ENCODE results near the gene TMEM184B.
A peak's percentile ranks its signal among the peaks of the same experiment; 100 is the strongest.
"Not testable (repeated sequence)": the region's sequence is repeated elsewhere in the genome, so short reads cannot be mapped to it uniquely, and the experiment has no call there.

TMEM184B gene

DNA sequence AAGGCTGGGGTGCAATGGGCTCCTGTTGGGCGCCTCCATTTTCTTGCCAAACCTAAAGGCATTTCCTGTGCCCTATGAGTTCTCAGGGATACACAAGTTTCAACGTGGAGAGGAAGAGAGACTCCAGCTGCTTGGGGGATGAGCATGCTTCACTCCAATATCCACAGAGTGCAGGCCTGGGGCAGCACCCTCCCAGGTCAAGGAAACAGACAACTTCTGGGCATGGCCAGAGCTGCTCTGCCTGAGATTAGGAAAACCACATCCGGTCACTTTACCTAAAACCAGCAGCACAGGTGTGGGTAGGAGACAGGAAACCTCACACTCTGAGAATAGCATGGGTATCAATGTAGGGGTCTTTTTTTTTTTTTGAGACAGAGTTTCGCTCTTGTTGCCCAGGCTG lies 28.7 kb downstream of the TMEM184B start:
- Histone ChIP-seq H3K36me3 (ENCODE audit: insufficient read depth, insufficient read length, low read length) (peaks cover 44% of the 10 kb centered on the region), H3K27me3 (ENCODE audit: insufficient read depth, insufficient read length) (no peaks in the 10 kb centered on the region), H3K4me1 (ENCODE audit: insufficient read depth, insufficient read length) (peaks cover 5% of the 10 kb centered on the region), H3K9me3 (ENCODE audit: insufficient read depth, low read length) (no peaks in the 10 kb centered on the region), H3K9ac (ENCODE audit: insufficient read length, low read depth) (no peak overlapping the region), H3K4me3 (ENCODE audit: insufficient read length, low read depth) (no peak overlapping the region)
- no peak for DNase-seq (ENCODE audit: low read depth, low spot score)
- TF ChIP-seq YY1 (IDR thresholded peaks at IDR 0.05; ENCODE audit: insufficient read depth, insufficient read length) (no peak), SUZ12 (IDR thresholded peaks at IDR 0.05; ENCODE audit: extremely low read depth, insufficient read depth, insufficient read length) (no peak), ZNF274 (IDR thresholded peaks at IDR 0.05; ENCODE audit: low read depth, low read length) (no peak)

DNA sequence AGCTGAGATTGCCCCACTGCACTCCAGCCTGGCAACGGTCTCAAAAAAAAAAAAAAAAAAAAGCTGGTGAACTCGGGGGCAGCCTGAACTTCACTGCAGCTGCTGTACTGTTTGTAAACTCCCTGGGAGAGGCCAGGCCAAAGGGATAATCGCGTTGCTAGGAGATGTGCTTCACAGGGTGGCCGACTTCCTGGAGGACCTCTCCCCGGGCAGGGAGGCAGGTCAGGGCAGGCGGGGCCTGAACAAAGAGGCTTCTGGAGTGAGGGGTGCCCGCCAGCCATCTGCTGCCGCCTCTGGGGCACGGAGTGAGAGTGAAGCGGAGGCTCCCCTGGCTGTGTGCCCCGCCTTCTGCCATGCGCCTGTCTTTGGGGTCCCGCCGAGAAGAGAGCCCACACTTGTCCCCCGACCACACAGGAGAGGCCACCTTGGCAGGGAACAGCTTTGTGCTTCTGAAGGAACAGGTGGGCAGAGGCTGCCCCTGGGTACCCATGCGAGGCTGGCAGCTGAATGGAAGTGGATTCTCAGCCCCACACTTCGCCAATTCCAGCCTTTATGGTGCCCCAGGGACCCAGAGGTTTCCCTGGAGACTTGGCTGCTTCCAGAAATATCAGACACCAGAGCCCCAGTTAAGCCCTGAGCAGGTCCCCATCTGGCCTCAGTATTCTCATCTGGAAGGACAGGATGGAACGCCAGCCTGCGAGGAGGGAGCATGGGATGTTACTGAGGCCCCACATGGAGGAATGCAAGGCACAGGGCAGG lies 29.6 kb downstream of the TMEM184B start:
- H3K4me1 ChIP-seq (ENCODE audit: insufficient read depth, insufficient read length) = peaks cover 7% of the 10 kb centered on the region
- no peaks in the 10 kb centered on the region for H3K27me3 ChIP-seq (ENCODE audit: insufficient read depth, insufficient read length)
- no peak for DNase-seq (ENCODE audit: low read depth, low spot score)
- TF ChIP-seq YY1 (IDR thresholded peaks at IDR 0.05; ENCODE audit: insufficient read depth, insufficient read length) = no peak
- TF ChIP-seq ZNF274 (IDR thresholded peaks at IDR 0.05; ENCODE audit: low read depth, low read length) = no peak
- TF ChIP-seq SUZ12 (IDR thresholded peaks at IDR 0.05; ENCODE audit: extremely low read depth, insufficient read depth, insufficient read length) = no peak
- H3K9ac ChIP-seq (ENCODE audit: insufficient read length, low read depth) = no peak overlapping the region
- H3K4me3 ChIP-seq (ENCODE audit: insufficient read length, low read depth) = no peak overlapping the region
- peaks cover 47% of the 10 kb centered on the region for H3K36me3 ChIP-seq (ENCODE audit: insufficient read depth, insufficient read length, low read length)
- H3K9me3 ChIP-seq (ENCODE audit: insufficient read depth, low read length) = no peaks in the 10 kb centered on the region

DNA sequence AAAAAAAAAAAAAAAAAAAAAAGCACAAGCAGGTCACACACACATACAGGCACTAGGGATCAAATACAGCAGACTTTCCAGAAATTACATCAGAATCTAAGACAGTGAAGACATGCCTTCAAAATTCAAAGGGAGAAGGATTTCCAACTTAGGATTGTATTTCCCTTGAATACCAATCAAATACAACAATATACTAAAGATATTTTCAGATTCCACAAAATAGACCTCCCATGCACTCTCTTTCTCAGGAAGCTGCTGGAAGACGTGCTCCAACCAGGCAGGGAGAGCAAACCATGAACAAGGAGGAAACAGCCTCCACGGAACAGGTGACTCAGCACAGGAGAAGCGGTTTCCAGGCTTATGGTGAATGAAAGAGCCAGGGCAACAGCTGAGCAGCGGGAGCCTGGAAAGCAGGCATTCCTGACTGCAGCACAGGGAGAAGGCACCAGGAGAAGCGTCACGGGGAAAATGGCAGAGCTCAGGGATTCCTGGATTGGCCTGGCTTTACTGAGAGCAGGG lies 32.0 kb downstream of the TMEM184B start:
- peak; percentile 75 for DNase-seq (ENCODE audit: low read depth, low spot score)
- Histone ChIP-seq H3K27me3 (ENCODE audit: insufficient read depth, insufficient read length) (no peaks in the 10 kb centered on the region), H3K4me1 (ENCODE audit: insufficient read depth, insufficient read length) (peaks cover 7% of the 10 kb centered on the region), H3K4me3 (ENCODE audit: insufficient read length, low read depth) (no peak overlapping the region), H3K9me3 (ENCODE audit: insufficient read depth, low read length) (no peaks in the 10 kb centered on the region), H3K9ac (ENCODE audit: insufficient read length, low read depth) (no peak overlapping the region), H3K36me3 (ENCODE audit: insufficient read depth, insufficient read length, low read length) (peaks cover 43% of the 10 kb centered on the region)
- TF ChIP-seq SUZ12 (IDR thresholded peaks at IDR 0.05; ENCODE audit: extremely low read depth, insufficient read depth, insufficient read length) = no peak
- no peak for TF ChIP-seq ZNF274 (IDR thresholded peaks at IDR 0.05; ENCODE audit: low read depth, low read length)
- TF ChIP-seq YY1 (IDR thresholded peaks at IDR 0.05; ENCODE audit: insufficient read depth, insufficient read length) = no peak

DNA sequence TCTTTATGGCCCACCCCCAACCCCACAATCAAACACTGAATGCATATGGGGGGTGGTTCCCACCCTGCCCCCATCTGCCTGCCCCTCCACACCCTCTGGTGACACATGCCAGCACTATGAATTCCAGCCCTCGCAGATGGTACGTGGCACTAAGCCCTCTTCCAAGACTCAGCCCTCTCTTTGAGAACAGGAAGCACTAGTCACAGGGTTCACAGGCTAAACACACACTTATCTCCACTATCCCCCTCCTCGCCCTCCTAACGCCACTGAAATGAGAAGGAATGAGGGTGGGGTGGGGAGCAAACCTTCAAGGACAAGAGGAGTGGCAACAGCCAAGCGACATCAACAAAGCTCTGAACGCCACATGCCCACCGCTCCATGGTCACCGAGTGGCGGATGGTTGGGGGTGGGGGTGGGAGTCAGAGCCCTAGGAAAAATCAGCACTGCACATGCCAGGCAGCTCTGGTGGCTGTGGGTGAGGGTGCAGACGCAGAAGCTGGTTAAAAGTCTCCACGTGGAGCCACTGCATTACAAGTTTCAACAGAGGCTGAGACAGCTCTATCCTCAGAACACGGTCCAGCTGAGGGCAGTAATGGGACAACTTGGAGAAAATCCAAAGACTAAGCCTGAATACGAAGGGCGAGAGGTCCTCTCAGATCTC lies 33.6 kb downstream of the TMEM184B start:
- DNase-seq (ENCODE audit: low read depth, low spot score) = no peak
- Histone ChIP-seq H3K4me3 (ENCODE audit: insufficient read length, low read depth) (no peak overlapping the region), H3K36me3 (ENCODE audit: insufficient read depth, insufficient read length, low read length) (peaks cover 47% of the 10 kb centered on the region), H3K9ac (ENCODE audit: insufficient read length, low read depth) (no peak overlapping the region), H3K9me3 (ENCODE audit: insufficient read depth, low read length) (no peaks in the 10 kb centered on the region), H3K4me1 (ENCODE audit: insufficient read depth, insufficient read length) (peaks cover 7% of the 10 kb centered on the region), H3K27me3 (ENCODE audit: insufficient read depth, insufficient read length) (no peaks in the 10 kb centered on the region)
- no peak for TF ChIP-seq SUZ12 (IDR thresholded peaks at IDR 0.05; ENCODE audit: extremely low read depth, insufficient read depth, insufficient read length)
- no peak for TF ChIP-seq YY1 (IDR thresholded peaks at IDR 0.05; ENCODE audit: insufficient read depth, insufficient read length)
- no peak for TF ChIP-seq ZNF274 (IDR thresholded peaks at IDR 0.05; ENCODE audit: low read depth, low read length)

DNA sequence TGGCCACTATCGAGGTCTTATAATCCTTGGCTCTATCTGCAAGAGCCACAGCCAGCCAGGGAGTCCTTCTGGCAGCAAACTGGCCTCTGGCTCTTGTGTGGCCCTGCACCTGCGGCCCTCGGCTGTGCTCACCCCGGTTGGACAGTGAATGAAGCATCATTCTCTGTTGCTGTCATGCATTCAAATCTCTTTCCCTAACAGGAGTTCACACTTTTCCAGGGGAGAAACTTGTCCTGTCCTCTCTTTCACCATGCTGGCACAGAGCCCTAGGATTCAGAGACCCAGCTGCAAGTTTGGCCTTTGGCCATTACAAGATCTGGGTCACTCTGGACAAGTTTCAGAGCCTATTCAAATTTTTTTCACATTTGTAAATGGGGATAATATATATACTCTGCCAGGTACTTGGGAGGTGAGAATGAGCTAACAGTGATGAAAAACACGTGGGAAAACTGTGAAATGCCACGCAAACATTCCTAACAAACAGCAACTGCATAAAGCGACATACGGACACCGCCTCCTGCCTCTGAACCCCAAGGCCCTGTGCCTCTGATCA lies 34.2 kb downstream of the TMEM184B start:
- peaks cover 7% of the 10 kb centered on the region for H3K4me1 ChIP-seq (ENCODE audit: insufficient read depth, insufficient read length)
- no peaks in the 10 kb centered on the region for H3K27me3 ChIP-seq (ENCODE audit: insufficient read depth, insufficient read length)
- no peaks in the 10 kb centered on the region for H3K9me3 ChIP-seq (ENCODE audit: insufficient read depth, low read length)
- no peak overlapping the region for H3K9ac ChIP-seq (ENCODE audit: insufficient read length, low read depth)
- TF ChIP-seq SUZ12 (IDR thresholded peaks at IDR 0.05; ENCODE audit: extremely low read depth, insufficient read depth, insufficient read length) = no peak
- TF ChIP-seq ZNF274 (IDR thresholded peaks at IDR 0.05; ENCODE audit: low read depth, low read length) = no peak
- TF ChIP-seq YY1 (IDR thresholded peaks at IDR 0.05; ENCODE audit: insufficient read depth, insufficient read length) = no peak
- H3K36me3 ChIP-seq (ENCODE audit: insufficient read depth, insufficient read length, low read length) = peaks cover 47% of the 10 kb centered on the region
- H3K4me3 ChIP-seq (ENCODE audit: insufficient read length, low read depth) = no peak overlapping the region
- DNase-seq (ENCODE audit: low read depth, low spot score) = no peak

DNA sequence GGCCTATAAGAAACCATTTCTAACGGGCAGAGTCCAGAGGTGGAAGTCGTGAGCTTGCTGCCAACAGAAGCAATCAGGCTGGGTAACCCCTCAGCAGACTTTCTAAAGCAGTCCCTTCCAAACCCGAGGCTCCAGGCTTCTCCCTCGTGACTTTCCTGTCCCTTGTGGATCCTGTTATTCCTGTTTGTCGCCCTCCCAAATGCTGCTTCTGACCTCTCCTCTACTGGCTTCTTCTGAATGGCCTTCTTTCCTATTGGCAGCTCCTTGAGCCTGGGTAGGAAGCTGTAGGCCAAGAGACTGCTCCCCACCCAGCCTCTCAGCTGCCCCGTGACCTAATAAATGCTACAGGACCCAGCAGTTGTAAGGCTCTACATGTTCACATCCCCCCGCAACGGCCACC lies 36.0 kb downstream of the TMEM184B start:
- TF ChIP-seq SUZ12 (IDR thresholded peaks at IDR 0.05; ENCODE audit: extremely low read depth, insufficient read depth, insufficient read length) (no peak), YY1 (IDR thresholded peaks at IDR 0.05; ENCODE audit: insufficient read depth, insufficient read length) (no peak)
- DNase-seq (ENCODE audit: low read depth, low spot score) = no peak
- no peak overlapping the region for H3K9ac ChIP-seq (ENCODE audit: insufficient read length, low read depth)
- peaks cover 57% of the 10 kb centered on the region for H3K36me3 ChIP-seq (ENCODE audit: insufficient read depth, insufficient read length, low read length)
- no peaks in the 10 kb centered on the region for H3K27me3 ChIP-seq (ENCODE audit: insufficient read depth, insufficient read length)
- H3K4me1 ChIP-seq (ENCODE audit: insufficient read depth, insufficient read length) = peaks cover 3% of the 10 kb centered on the region
- no peaks in the 10 kb centered on the region for H3K9me3 ChIP-seq (ENCODE audit: insufficient read depth, low read length)
- H3K4me3 ChIP-seq (ENCODE audit: insufficient read length, low read depth) = no peak overlapping the region

DNA sequence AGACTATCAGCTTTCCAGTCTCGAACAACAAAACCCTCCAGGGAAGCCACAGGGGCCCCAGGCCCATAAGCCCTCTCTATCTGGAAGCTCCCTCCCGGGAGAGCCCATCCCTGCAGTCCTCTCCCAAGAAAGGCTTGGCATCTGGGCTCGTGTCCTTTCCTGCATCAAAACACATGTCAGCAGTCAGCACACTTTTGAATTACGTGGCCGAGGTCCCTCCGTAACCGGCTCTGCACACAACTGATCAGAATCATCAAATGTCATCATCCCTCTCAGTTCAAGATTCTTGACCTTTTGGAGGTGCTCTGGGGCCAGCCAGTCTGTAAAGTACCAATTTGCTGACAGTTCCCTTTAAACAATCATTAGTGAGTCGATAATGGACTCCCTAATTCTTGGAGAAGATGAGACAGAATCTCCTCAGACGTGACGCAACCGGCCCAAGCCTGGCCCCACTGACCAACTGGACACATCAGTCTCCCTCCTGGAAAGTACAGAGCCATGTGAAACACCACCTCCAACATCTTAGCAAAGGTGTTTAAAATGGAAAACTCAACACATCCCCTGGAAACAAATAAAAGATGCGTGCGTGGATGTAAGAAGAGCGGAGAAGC lies 37.5 kb downstream of the TMEM184B start:
- Histone ChIP-seq H3K4me1 (ENCODE audit: insufficient read depth, insufficient read length) (peaks cover 3% of the 10 kb centered on the region), H3K9ac (ENCODE audit: insufficient read length, low read depth) (no peak overlapping the region), H3K9me3 (ENCODE audit: insufficient read depth, low read length) (no peaks in the 10 kb centered on the region), H3K4me3 (ENCODE audit: insufficient read length, low read depth) (no peak overlapping the region), H3K36me3 (ENCODE audit: insufficient read depth, insufficient read length, low read length) (peaks cover 71% of the 10 kb centered on the region), H3K27me3 (ENCODE audit: insufficient read depth, insufficient read length) (no peaks in the 10 kb centered on the region)
- TF ChIP-seq YY1 (IDR thresholded peaks at IDR 0.05; ENCODE audit: insufficient read depth, insufficient read length) (no peak), ZNF274 (IDR thresholded peaks at IDR 0.05; ENCODE audit: low read depth, low read length) (no peak), SUZ12 (IDR thresholded peaks at IDR 0.05; ENCODE audit: extremely low read depth, insufficient read depth, insufficient read length) (no peak)
- no peak for DNase-seq (ENCODE audit: low read depth, low spot score)

DNA sequence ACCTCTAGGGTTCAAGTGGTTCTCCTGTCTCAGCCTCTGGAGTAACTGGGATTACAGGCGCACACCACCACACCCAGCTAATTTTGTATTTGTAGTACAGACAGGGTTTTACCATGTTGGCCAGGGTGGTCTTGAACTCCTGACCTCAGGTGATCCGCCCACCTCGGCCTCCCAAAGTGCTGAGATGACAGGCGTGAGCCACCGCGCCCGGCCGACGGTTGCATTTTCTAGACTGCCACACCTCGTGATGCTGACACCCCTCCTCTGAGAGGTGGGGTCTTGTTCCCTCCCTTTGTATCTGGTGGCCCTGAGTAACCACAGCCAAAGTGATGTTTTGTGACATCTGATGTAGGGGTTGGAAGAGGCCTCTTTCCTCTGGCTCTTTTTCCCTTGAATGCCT lies 39.0 kb downstream of the TMEM184B start:
- DNase-seq (ENCODE audit: low read depth, low spot score); H3K9ac ChIP-seq (ENCODE audit: insufficient read length, low read depth); H3K4me3 ChIP-seq (ENCODE audit: insufficient read length, low read depth); H3K27me3 ChIP-seq (ENCODE audit: insufficient read depth, insufficient read length); H3K9me3 ChIP-seq (ENCODE audit: insufficient read depth, low read length); H3K4me1 ChIP-seq (ENCODE audit: insufficient read depth, insufficient read length): not testable (repeated sequence)
- H3K36me3 ChIP-seq (ENCODE audit: insufficient read depth, insufficient read length, low read length) = peaks cover 77% of the 10 kb centered on the region

All from NT2/D1 (cell line).